ENCODE results near the gene EMP1. TPM values are rescaled to one million over a fixed set of nuclear protein-coding genes. Genes with fewer than 3 reads are reported as not detected.
"Not testable (repeated sequence)": the region's sequence is repeated elsewhere in the genome, so short reads cannot be mapped to it uniquely, and the experiment has no call there.

The EMP1 gene
- total RNA-seq, 1 donor from 2014 or later: 76.8 TPM

GRCh38 chr12:13243516-13244070 is 47.1 kb downstream of the EMP1 start:
- ATAC-seq (no peak), DNase-seq (no peak)
- intact Hi-C loops (cut with micrococcal nuclease): no loop called here

GRCh38 chr12:13247596-13247995 is 51.1 kb downstream of the EMP1 start:
- ATAC-seq: no peak
- intact Hi-C loops (cut with micrococcal nuclease): no loop called here
- DNase-seq: no peak

GRCh38 chr12:13248964-13249363 is 52.4 kb downstream of the EMP1 start:
- intact Hi-C loops (cut with micrococcal nuclease): no loop called here

GRCh38 chr12:13250416-13250815 is 53.9 kb downstream of the EMP1 start:
- ATAC-seq (no peak), DNase-seq (no peak)
- intact Hi-C loops (cut with micrococcal nuclease): no loop called here

More at GRCh38 chr12:13248964-13249363, 52.4 kb downstream of the EMP1 start:
- no peak for ATAC-seq
- no peak for DNase-seq

GRCh38 chr12:13251521-13251920 is 55.0 kb downstream of the EMP1 start:
- ATAC-seq (no peak), DNase-seq (no peak)
- intact Hi-C loops (cut with micrococcal nuclease): no loop called here

GRCh38 chr12:13252024-13252423 is 55.5 kb downstream of the EMP1 start:
- intact Hi-C loops (cut with micrococcal nuclease): no loop called here
- ATAC-seq (no peak), DNase-seq (no peak)

GRCh38 chr12:13252616-13253015 is 56.1 kb downstream of the EMP1 start:
- DNase-seq (no peak), ATAC-seq (no peak)
- intact Hi-C loops (cut with micrococcal nuclease): no loop called here

GRCh38 chr12:13253966-13254760 is 57.6 kb downstream of the EMP1 start:
- intact Hi-C loops (cut with micrococcal nuclease): no loop called here
- no peak for DNase-seq
- ATAC-seq: no peak

- peak; percentile 94 for DNase-seq
- ATAC-seq: peak; percentile 100
- intact Hi-C loops (cut with micrococcal nuclease): no loop called here
Observed at GRCh38 chr12:13255792-13256691, 59.5 kb downstream of the EMP1 start.

GRCh38 chr12:13256692-13257045 is 60.1 kb downstream of the EMP1 start:
- ATAC-seq (no peak), DNase-seq (no peak)
- intact Hi-C loops (cut with micrococcal nuclease): no loop called here

- intact Hi-C loops (cut with micrococcal nuclease): no loop called here
- ATAC-seq (no peak), DNase-seq (no peak)
Observed at GRCh38 chr12:13257356-13257875, 60.9 kb downstream of the EMP1 start.

- no peak for DNase-seq
- ATAC-seq: no peak
- intact Hi-C loops (cut with micrococcal nuclease): no loop called here
Observed at GRCh38 chr12:13258197-13258596, 61.7 kb downstream of the EMP1 start.

GRCh38 chr12:13258717-13259119 is 62.2 kb downstream of the EMP1 start:
- intact Hi-C loops (cut with micrococcal nuclease): no loop called here
- no peak for ATAC-seq
- DNase-seq: no peak

- intact Hi-C loops (cut with micrococcal nuclease); DNase-seq: not testable (repeated sequence)
Observed at GRCh38 chr12:13259625-13260024, 63.1 kb downstream of the EMP1 start.

GRCh38 chr12:13267826-13268225 is 71.3 kb downstream of the EMP1 start:
- ATAC-seq; DNase-seq; intact Hi-C loops (cut with micrococcal nuclease): not testable (repeated sequence)

More at GRCh38 chr12:13259625-13260024, 63.1 kb downstream of the EMP1 start:
- ATAC-seq: not testable (repeated sequence)

GRCh38 chr12:13268581-13268980 is 72.1 kb downstream of the EMP1 start:
- intact Hi-C loops (cut with micrococcal nuclease): no loop called here
- no peak for ATAC-seq
- no peak for DNase-seq
